DLD1 (cell line): ENCODE measurements around the gene CRB2.

Experiments
- in situ Hi-C: cut with HindIII; loops from 2 replicates; pipeline ENCODE4 v1.10.0; 2017; ENCODE audit warnings: low sequenced_read_pairs

Gene CRB2

DNA sequence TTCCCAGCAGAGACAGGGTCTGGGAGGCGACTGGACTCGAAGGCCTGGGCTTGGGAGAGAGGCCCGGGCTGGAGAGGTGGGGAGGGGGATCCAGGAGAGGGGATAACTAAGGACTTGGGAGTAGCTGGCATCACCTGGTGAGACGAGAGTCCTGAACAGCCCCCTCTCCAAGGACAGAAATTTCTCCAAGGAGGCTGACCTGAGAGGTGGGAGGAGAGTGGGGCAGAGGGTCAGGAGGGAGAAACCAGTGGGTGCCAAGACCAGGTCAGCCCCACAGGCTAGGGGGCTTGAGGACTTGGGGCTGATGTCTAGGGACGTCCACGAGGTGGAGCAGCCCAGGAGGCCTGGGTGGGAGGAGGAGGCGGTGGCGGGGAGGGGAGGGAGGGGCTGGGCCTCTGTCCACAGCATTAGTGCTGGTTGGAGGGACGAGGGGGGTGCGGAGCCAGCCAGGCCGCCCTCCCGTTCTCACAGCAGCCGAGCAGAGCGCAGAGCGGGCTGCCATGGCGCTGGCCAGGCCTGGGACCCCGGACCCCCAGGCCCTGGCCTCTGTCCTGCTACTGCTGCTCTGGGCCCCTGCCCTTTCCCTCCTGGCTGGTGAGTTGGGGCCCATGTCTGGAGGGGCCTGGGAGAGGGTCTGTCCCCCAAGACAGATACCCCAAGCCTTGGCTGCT is at the start of gene CRB2:
Gene CRB2, plus strand, starts transcription at position 437 of the 671 bp plus-strand sequence. Its CDS starts 64 bp downstream, at position 501.
- in situ Hi-C loops: no loop called here

DNA sequence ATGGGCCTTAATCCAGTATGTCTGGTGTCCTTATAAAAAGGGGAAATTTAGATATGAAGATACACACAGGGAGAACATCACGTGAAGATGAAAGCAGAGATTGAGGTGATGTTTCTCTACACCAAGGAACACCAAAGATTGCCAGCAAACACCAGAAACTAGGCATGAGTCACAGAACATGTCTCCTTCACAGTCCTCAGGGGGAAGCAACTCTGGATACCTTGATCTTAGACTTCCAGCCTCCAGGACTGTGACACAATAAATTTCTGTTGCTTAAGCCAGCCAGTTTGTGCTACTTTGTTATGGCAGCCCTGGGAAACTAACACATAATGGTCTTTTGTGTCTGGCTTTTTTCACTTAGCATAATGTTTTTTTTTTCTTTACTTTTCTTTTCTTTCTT is 46.4 kb upstream of the CRB2 start:
- in situ Hi-C loops: no loop called here

DNA sequence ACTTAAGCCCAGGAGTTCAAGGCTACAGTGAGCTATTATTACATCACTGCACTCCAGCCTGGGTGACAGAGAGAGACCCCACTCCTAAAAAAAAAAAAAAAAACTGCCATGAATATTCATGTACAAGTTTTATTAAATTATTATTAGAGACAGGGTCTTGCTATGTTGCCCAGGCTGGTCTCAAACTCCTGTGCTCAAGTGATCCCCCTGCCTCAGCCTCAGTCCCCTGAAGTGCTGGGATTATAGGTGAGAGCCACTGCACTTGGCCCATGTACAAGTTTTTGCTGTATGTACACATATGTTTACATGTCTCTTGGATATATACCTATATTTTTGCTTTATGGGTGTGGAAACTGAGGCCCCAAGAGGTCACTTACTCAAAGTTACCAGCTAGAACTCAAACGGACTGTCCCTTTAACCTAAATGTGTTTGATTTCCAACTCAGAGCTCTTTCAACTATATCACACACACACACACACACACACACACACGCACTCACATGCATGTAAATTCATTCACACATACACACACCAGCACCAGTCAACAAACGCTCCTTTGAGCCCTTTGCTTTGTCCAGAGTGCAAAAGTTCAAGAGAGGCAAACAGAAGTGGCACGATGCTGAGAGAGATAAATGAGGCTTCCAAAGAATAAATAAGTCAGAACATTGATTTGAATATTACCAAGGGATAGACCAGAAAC is 45.3 kb upstream of the CRB2 start:
- in situ Hi-C loops: no loop called here

DNA sequence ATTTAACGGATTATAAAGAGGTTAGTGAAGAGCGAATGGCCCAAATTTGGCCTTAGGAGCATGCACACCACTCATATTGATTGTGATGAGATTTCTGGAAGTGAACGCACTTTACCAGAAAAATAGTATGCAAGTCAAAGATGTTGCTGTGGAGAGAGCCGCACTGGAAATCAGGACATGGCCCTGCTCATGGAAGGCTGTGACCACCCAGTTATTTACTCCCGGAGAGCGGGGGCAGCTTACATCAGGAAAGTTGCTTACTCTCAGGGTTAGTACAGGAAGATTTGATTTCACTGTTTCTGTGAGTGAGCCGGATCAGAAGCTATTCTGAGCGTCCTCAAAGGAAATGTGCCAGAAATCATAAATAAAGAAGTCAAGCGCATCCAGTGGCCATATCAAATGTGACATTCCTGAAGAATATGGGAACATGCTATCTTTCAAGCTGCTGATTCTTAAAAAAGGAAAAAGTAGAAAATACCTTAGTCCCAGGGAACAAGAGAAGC is 44.7 kb upstream of the CRB2 start:
- in situ Hi-C loops: no loop called here

DNA sequence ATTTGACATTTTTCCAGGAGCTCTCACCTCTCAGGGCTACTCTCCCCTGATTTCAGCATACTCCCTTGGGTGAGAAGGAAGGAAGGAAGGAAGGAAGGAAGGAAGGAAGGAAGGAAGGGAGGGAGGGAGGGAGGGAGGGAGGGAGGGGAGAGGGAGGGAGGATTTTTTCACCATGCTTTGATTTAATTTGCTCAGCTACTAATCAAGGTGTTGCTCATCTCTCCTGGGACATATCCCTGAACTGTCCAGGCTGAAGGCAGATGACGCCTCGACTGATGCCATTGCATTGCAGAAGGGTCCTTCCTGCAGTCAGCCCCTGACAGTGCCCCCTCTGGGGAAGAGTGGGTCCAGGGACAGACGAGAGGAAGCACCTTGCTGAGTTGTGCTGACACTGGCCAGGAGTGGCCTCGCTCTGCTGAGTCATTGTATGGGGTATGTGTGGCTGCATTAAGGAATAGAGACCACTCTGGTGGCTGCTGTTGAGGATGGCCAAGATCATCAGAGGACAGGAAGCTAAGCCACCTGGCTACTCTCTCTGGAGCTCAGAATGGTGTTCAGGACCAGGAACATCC is 43.6 kb upstream of the CRB2 start:
- in situ Hi-C loops: no loop called here

DNA sequence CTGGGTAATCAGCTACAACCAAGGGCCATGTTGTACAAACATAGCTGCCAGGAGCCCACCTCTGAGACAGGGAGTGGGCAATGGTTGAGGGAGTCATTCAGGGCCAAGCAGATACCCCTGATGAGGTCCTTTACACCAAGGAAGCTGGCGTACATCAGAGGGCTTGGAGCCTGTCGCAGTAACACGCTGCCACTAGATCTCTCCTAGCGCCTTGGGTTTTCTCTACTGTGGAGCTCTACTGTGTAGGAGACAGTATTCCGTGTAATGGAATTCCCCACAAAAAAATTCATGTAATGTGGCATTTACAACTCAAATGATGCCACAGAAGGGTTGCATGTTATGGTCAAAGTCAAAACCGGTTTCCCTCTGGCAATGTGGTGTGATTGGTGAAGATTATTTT is 41.4 kb upstream of the CRB2 start:
- in situ Hi-C loops: no loop called here

DNA sequence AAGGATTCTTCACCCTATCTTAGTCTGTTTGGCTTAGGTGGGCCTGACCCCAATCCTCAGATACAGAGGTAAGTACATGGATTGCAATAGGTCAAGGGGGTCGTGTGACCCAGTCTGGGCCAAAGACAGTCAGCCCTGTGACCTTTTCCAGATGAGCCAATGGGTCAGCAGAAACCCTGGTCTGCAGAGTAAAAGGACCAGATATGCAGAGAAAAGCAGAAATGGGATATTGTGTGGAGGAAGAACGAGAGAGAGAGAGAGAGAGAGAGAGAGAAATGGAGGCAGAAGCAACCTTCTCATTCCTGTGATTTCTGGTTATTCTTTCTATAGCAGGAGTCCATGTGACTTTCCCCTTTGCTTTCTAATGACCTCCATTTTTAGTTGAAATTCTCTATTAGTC is 40.4 kb upstream of the CRB2 start:
- in situ Hi-C loops: no loop called here

DNA sequence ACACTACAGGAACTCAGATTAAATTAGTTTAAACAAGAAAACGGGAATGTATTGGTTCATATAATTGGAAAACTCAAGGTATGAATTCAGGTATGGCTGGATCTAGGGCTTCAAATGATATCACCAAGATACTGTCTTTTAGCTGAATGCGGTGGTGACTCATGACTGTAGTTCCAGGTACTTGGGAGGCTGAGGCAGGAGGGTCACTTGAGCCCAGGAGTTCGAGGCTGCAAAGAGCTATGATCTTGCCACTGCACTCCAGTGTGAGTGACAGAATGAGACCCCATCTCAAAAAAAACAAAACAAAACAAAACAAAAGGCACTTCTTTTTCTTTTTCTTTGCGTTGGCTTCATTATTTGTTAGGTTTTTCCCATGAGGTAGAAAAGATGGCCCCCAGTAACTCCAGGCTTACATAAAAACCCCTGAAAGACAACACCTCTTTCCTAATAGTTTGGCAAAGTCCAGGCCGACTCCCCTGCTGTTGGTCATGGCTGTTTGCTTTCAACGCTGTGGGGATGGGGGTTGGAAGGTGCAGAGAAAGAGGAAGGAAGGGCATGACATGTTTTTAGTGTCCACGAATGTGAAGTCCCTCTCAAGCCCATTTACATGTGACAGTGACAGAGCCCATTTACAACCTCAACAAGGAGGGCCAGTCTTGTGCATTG is 39.8 kb upstream of the CRB2 start:
- in situ Hi-C loops: no loop called here

DNA sequence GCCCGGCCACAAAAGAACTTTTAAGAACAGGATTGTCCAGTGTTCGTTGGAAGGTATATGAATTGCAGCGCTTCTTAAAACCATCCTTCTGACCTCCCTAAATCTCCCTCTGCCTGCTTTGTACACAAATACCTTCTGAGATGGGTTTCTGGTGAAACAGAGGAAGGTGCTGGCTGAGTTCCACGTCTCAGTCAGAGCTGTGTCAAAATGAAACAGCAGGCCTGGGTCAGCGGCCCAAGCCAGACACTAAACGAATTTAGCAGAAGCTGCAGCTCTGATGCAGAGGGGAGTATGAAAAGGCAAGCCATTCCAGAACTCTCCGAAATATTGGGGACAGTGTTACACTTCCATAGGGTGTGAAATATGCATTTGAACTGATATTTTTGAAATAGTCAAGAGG is 37.8 kb upstream of the CRB2 start:
- in situ Hi-C loops: no loop called here

DNA sequence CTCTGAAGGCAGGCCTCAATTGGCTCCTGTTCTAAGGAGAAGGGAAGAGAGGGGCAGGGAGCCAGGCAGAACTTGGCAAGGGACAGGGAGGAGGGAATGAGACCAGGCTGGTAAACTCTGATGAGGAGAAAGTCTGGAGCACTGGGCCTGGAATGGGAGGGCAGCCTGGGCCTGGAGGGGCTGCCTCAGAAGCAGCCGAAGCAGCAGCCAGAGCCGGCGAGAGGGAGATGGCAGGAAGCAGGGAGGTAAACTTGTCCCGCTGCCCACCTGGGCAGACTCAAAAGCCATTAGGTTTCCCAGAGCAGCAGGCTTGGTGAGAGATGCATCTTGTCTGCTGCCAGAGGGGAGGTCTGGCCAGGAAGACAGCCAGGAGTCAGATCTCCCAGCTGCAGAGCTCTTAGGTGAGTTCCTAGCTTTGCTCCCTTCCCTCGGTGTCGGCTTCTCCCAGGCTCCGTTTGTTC is 37.0 kb upstream of the CRB2 start:
- in situ Hi-C loops: no loop called here

DNA sequence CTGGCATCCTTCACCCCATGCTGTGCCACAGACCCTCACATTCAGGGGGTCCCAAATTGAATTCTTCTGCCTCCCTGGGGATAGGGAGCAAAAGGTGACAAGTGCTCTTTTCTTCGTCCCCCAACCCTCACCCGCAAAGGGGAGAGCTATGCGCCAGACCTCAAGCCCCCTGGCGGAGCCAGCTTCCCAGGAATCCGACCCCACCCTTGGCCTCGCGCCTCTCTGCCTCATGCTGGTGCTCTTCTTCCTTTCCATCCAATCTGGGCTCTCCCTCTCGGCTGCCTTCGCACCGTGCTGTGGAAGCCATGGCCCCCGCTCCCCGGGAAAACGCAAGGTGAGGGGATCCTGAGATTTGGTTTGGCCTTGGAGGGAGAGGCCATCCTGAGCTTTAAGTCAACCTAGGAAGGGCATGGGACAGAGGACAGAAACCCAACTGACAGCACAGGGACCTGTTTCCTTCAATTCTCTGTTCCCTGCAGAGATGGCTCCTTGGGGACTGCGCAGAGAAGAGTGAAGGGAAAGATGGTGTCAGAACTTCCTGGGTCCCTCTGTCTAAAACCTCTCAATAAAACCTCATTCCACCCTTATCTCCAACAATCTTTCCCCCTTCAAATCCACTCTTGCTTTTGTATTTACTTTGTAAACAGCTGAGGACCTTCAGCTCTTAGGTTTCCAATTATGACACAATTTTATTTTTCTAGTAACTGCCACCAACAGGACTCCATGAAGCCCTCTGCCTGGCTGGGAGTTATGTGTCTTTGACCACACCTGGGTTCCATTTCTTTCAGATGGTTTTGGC is 36.3 kb upstream of the CRB2 start:
- in situ Hi-C loops: no loop called here

DNA sequence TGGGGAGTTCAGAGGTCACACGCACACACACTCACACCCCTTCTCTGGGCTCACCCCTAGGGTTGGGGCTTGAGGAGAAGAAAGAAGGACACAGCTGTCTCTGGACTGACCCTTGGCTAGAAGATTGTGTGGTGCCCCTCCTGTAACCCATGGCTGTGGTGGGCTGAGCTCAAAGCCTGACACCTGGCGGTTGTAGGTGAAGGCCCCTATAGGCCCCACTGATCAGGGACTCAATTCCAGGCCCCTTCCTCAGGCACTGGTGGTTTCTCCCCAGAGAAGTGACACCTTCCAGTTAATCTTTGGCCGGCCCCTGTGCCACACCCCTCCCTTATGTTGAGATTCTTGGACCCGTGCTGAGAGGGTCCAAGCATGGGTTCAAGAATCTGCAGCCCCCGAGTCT is 35.2 kb upstream of the CRB2 start:
- in situ Hi-C loops: no loop called here

DNA sequence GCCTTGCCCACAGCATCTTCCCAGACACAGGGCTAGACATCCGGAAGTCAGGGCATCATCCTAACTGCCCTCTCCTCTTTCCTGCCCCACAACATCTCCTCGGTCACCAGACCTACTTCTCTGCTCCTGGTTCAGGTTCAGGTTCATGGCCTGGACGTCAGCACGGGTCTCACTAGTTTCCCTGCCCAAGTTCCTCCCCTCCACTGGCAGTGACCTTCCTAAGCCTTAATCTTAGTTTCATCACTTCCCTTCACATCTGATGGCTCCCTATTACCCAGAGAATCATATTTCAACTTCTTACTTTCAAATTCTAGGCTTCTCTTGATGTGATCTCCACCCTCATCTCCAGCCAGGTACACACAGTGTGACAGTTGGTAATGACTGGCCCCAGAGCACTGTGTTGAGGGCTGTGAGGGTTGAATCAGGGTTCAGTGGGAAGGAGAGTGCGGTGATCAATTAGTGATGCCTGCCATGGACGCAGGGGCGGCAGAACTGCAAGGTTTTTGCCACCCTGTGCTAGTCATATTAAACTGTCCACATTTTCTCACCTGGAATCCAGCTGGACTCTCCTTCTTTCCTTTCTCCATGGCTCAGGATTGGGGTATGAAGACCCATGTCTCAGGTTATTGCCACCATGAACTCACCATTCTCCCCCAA is 34.3 kb upstream of the CRB2 start:
- in situ Hi-C loops: no loop called here

DNA sequence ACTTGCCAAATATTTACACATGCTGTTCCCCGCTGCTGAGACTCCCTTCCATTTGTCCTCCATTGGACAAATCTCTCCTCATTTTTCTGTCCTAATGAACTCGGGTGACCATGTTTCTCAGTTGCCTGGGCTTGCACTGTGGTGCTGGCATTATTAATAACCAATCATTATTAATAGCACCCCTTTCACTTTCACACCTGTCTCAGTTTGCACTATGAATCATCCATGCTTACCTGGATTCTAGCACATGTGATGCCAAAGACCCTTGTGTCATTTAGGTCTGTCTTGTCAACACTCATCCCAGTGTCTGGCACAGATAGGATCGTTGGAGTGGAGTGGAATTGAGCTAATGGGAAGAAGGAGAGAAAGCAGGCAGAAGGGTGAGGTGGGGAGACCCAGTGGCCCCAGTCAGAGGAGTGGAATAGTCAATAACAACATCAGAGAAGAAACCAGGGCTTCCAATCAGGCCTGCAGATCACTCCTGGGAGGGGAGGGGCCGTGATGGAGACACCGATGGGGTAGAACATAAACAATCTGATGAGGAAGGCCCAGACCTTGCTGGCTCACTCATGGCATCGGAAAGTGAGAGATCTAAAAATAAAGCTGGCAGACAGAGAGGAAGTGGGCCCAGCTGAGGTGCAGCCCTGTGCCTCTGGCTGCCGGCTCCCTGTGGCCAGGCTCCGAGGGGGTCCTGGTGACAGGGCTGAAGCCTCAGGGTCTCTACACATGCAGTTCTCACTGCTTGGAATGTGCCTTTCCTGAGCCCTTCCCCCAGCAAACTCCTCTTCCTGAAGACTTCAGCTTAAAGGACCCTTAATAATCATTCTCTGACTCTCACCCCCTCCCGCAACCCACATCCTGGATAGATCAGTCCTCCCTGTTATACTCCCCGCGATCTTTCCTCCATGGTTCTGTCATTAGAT is 33.5 kb upstream of the CRB2 start:
- in situ Hi-C loops: no loop called here

DNA sequence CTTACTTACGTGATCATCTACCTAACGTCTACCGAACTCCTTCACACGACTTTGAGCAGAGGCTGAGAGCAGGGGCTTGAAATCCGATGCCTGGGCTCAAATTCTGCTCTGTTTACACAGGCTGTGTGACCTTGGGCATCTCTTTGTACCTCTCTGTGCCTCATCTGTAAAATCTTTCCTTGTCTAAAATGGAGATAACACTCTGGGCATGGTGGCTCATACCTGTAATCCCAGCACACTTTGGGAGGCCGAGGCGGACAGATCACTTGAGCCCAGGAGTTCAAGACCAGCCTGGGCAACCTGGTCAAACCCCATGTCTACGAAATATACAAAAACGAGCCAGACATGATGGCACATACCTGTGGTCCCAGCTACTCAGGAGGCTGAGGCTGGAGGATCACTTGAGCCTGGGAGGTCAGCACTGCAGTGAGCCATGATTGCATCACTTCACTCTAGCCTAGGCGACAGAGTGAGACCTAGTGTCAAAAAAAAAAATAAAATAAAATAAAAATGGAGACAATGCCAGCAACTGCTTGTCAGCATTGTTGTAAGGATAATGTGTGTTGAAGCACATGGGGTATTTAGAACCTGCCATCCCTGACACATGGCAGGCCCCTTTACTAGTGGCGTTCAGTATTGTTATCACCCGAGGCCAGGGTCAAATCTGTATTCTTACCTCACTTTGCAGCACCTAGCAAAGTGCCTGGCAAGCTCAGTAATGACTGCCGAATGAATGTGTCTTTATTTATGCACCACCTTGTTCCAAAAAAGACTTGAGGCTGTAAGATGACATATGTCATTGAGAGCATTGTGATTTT is 32.6 kb upstream of the CRB2 start:
- in situ Hi-C loops: no loop called here

DNA sequence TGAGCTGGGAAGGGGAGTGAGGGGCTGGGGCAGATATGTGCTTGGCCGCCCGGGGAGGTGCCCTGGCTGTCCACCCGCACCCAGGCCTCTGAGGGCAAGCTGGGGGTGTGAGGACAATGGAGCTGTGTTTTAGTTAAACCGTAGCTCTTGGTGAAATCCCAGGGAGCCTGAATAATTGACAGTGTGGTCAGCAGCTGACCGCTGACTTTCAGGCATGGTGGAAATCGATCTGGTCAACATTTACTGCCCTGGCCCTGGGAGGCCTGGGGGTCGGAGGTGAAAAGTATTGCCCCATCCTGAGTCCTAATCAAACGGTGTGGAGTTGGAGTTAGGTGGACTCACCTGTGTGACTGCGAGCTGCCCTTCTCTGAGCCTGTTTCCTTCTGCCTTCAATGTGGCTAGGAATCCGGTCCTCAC is 31.2 kb upstream of the CRB2 start:
- in situ Hi-C loops: no loop called here

DNA sequence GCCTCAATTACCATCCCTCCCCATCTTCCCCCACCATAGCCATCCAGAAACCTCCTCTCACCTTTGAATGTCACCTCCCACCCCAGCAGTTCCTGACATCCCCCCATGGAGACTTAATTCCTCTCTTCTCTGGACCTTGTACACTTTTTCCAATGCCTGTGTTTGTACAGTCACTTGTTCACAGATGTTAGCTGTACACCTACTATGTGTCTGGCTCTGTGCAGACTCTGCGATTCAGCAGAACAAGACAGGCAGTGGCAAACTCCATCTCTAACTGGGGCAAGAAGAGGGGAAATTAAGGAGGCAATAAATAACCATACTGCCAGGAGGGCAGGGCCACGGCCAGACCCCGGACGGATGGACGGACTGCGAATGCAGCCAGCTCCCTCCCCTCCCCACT is 29.8 kb upstream of the CRB2 start:
- in situ Hi-C loops: no loop called here

DNA sequence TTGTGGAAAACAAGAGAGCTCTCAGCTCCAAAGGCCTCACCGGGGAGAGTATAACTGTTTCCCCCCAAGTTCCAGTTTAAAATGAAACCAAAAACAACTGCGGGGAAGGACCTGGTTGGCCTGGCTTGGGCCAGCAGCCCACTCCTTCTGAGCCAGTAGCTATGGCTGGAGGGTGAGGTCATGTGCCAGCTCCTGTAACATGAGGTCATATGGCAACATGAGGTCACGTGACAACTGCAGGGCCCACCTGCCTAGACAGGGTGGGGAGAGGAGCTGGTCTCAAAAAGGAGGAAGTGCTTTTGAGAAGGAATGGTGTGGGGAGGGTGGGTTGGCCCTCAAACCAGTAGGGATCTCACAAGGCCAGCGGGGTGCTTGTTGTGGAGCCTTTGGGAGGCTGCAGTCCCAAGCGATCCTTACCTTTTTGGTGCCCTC is 29.3 kb upstream of the CRB2 start:
- in situ Hi-C loops: no loop called here
